ENCODE results near the gene PPFIBP1.

PPFIBP1 gene

GRCh38 chr12:27528788-27529187 lies 4.8 kb downstream of the PPFIBP1 start:
- Histone ChIP-seq H3K36me3 (ENCODE audit: insufficient read depth, low read length) (no peaks in the 10 kb centered on the region), H3K4me3 (no peak overlapping the region), H3K27ac (no peak overlapping the region), H3K9ac (ENCODE audit: insufficient read length) (no peak overlapping the region), H3K9me3 (ENCODE audit: low read depth, low read length) (no peaks in the 10 kb centered on the region)
- DNase-seq (ENCODE audit: low read depth, low spot score), result no peak
- TF ChIP-seq POLR2AphosphoS5 (IDR thresholded peaks at IDR 0.05; ENCODE audit: borderline replicate concordance, low read depth, low read length), result no peak
- no peak for TF ChIP-seq FOXP2 (optimal IDR thresholded peaks at IDR 0.05; ENCODE audit: control extremely low read depth, extremely low read length, insufficient read depth)
- no peak for TF ChIP-seq EZH2 (IDR thresholded peaks at IDR 0.05)

- DNase-seq (ENCODE audit: low read depth, low spot score), result no peak
- no peak overlapping the region for H3K27ac ChIP-seq
- H3K9ac ChIP-seq (ENCODE audit: insufficient read length), result no peak overlapping the region
- H3K9me3 ChIP-seq (ENCODE audit: low read depth, low read length), result no peaks in the 10 kb centered on the region
- H3K36me3 ChIP-seq (ENCODE audit: insufficient read depth, low read length), result no peaks in the 10 kb centered on the region
- no peak overlapping the region for H3K4me3 ChIP-seq
- no peak for TF ChIP-seq POLR2AphosphoS5 (IDR thresholded peaks at IDR 0.05; ENCODE audit: borderline replicate concordance, low read depth, low read length)
- TF ChIP-seq FOXP2 (optimal IDR thresholded peaks at IDR 0.05; ENCODE audit: control extremely low read depth, extremely low read length, insufficient read depth), result no peak
- no peak for TF ChIP-seq EZH2 (IDR thresholded peaks at IDR 0.05)
Measured at GRCh38 chr12:27530157-27530922, 6.3 kb downstream of the PPFIBP1 start.

GRCh38 chr12:27531896-27532295 lies 7.9 kb downstream of the PPFIBP1 start:
- Histone ChIP-seq H3K4me3 (no peak overlapping the region), H3K27ac (no peak overlapping the region), H3K9ac (ENCODE audit: insufficient read length) (no peak overlapping the region), H3K36me3 (ENCODE audit: insufficient read depth, low read length) (no peaks in the 10 kb centered on the region; the same call in 1 of the 2 replicates), H3K9me3 (ENCODE audit: low read depth, low read length) (no peaks in the 10 kb centered on the region)
- no peak for DNase-seq (ENCODE audit: low read depth, low spot score)
- TF ChIP-seq FOXP2 (optimal IDR thresholded peaks at IDR 0.05; ENCODE audit: control extremely low read depth, extremely low read length, insufficient read depth) (no peak), POLR2AphosphoS5 (IDR thresholded peaks at IDR 0.05; ENCODE audit: borderline replicate concordance, low read depth, low read length) (no peak), EZH2 (IDR thresholded peaks at IDR 0.05) (no peak)

GRCh38 chr12:27534060-27534764 lies 10.2 kb downstream of the PPFIBP1 start:
- DNase-seq (ENCODE audit: low read depth, low spot score), result no peak
- Histone ChIP-seq H3K9me3 (ENCODE audit: low read depth, low read length) (no peaks in the 10 kb centered on the region), H3K36me3 (ENCODE audit: insufficient read depth, low read length) (no peaks in the 10 kb centered on the region; the same call in 1 of the 2 replicates), H3K27ac (no peak overlapping the region), H3K9ac (ENCODE audit: insufficient read length) (no peak overlapping the region), H3K4me3 (no peak overlapping the region)
- TF ChIP-seq POLR2AphosphoS5 (IDR thresholded peaks at IDR 0.05; ENCODE audit: borderline replicate concordance, low read depth, low read length), result no peak
- TF ChIP-seq EZH2 (IDR thresholded peaks at IDR 0.05), result no peak
- no peak for TF ChIP-seq FOXP2 (optimal IDR thresholded peaks at IDR 0.05; ENCODE audit: control extremely low read depth, extremely low read length, insufficient read depth)

- H3K9me3 ChIP-seq (ENCODE audit: low read depth, low read length), result no peaks in the 10 kb centered on the region
- H3K36me3 ChIP-seq (ENCODE audit: insufficient read depth, low read length), result no peaks in the 10 kb centered on the region; the same call in 1 of the 2 replicates
- TF ChIP-seq POLR2AphosphoS5 (IDR thresholded peaks at IDR 0.05; ENCODE audit: borderline replicate concordance, low read depth, low read length), result no peak
- no peak for TF ChIP-seq EZH2 (IDR thresholded peaks at IDR 0.05)
- TF ChIP-seq FOXP2 (optimal IDR thresholded peaks at IDR 0.05; ENCODE audit: control extremely low read depth, extremely low read length, insufficient read depth), result no peak
- no peak overlapping the region for H3K4me3 ChIP-seq
- DNase-seq (ENCODE audit: low read depth, low spot score), result no peak
- no peak overlapping the region for H3K27ac ChIP-seq
- H3K9ac ChIP-seq (ENCODE audit: insufficient read length), result no peak overlapping the region
Measured at GRCh38 chr12:27534765-27535161, 10.8 kb downstream of the PPFIBP1 start.

GRCh38 chr12:27535318-27535717 lies 11.3 kb downstream of the PPFIBP1 start:
- Histone ChIP-seq H3K9ac (ENCODE audit: insufficient read length) (no peak overlapping the region), H3K4me3 (no peak overlapping the region), H3K27ac (no peak overlapping the region), H3K9me3 (ENCODE audit: low read depth, low read length) (no peaks in the 10 kb centered on the region), H3K36me3 (ENCODE audit: insufficient read depth, low read length) (no peaks in the 10 kb centered on the region; the same call in 1 of the 2 replicates)
- TF ChIP-seq EZH2 (IDR thresholded peaks at IDR 0.05) (no peak), FOXP2 (optimal IDR thresholded peaks at IDR 0.05; ENCODE audit: control extremely low read depth, extremely low read length, insufficient read depth) (no peak), POLR2AphosphoS5 (IDR thresholded peaks at IDR 0.05; ENCODE audit: borderline replicate concordance, low read depth, low read length) (no peak)
- no peak for DNase-seq (ENCODE audit: low read depth, low spot score)

- Histone ChIP-seq H3K36me3 (ENCODE audit: insufficient read depth, low read length) (no peaks in the 10 kb centered on the region; the same call in 1 of the 2 replicates), H3K27ac (no peak overlapping the region), H3K9me3 (ENCODE audit: low read depth, low read length) (no peaks in the 10 kb centered on the region), H3K9ac (ENCODE audit: insufficient read length) (no peak overlapping the region), H3K4me3 (no peak overlapping the region)
- DNase-seq (ENCODE audit: low read depth, low spot score), result no peak
- no peak for TF ChIP-seq FOXP2 (optimal IDR thresholded peaks at IDR 0.05; ENCODE audit: control extremely low read depth, extremely low read length, insufficient read depth)
- no peak for TF ChIP-seq EZH2 (IDR thresholded peaks at IDR 0.05)
- no peak for TF ChIP-seq POLR2AphosphoS5 (IDR thresholded peaks at IDR 0.05; ENCODE audit: borderline replicate concordance, low read depth, low read length)
Measured at GRCh38 chr12:27537855-27538675, 14.1 kb downstream of the PPFIBP1 start.

GRCh38 chr12:27539191-27539631 lies 15.2 kb downstream of the PPFIBP1 start:
- TF ChIP-seq POLR2AphosphoS5 (IDR thresholded peaks at IDR 0.05; ENCODE audit: borderline replicate concordance, low read depth, low read length) (no peak), FOXP2 (optimal IDR thresholded peaks at IDR 0.05; ENCODE audit: control extremely low read depth, extremely low read length, insufficient read depth) (no peak), EZH2 (IDR thresholded peaks at IDR 0.05) (no peak)
- no peak overlapping the region for H3K9ac ChIP-seq (ENCODE audit: insufficient read length)
- no peak for DNase-seq (ENCODE audit: low read depth, low spot score)
- no peaks in the 10 kb centered on the region for H3K9me3 ChIP-seq (ENCODE audit: low read depth, low read length)
- H3K4me3 ChIP-seq, result no peak overlapping the region
- no peak overlapping the region for H3K27ac ChIP-seq
- H3K36me3 ChIP-seq (ENCODE audit: insufficient read depth, low read length), result no peaks in the 10 kb centered on the region; the same call in 1 of the 2 replicates

Measured in SK-N-MC (cell line).